Bronchial epithelial cell (primary cell): ENCODE data around the gene CFAP54. TPM values are rescaled to one million over a fixed set of nuclear protein-coding genes. Genes with fewer than 3 reads are reported as not detected.

Experiments
- DNase-seq: peaks from one replicate; pipeline ENCODE4 v3.0.0-alpha.2; 2010; ENCODE audit warnings: low read depth
- FAIRE-seq: peaks from 2 replicates; lab custom pipeline; 2011; peaks lifted over from hg19 to GRCh38; lab: Jason Lieb, UNC
- H3K27me3 ChIP-seq: 2 replicates; pipeline ENCODE4 v1.5.1; 2011; ENCODE audit warnings: low read length; ENCODE audit not compliant: control insufficient read depth, insufficient read depth
- H3K36me3 ChIP-seq: 2 replicates; pipeline ENCODE4 v1.5.1; 2011; ENCODE audit warnings: low read length; ENCODE audit not compliant: control insufficient read depth, insufficient read depth
- H3K4me3 ChIP-seq: 2 replicates; pipeline ENCODE4 v1.5.1; 2011; ENCODE audit warnings: mild to moderate bottlenecking, low read depth, low read length, control low read depth
- total RNA-seq: library from RNA; depleted of rRNA; stranded (reverse); fragments of >200 nt; gene quantifications from 2 replicates; pipeline ENCODE4 v1.2.1, GENCODE V29; 2014
- TF ChIP-seq, protein P1 (sequence below): IDR thresholded peaks from 2 replicates; pipeline ENCODE4 v1.5.1; 2011; ENCODE audit warnings: mild to moderate bottlenecking, moderate library complexity, low read length, control low read depth, inconsistent platforms; ENCODE audit not compliant: insufficient read depth, severe bottlenecking

CFAP54 gene
- total RNA-seq, 1 donor from 2014 or later = 0.26 TPM

DNA sequence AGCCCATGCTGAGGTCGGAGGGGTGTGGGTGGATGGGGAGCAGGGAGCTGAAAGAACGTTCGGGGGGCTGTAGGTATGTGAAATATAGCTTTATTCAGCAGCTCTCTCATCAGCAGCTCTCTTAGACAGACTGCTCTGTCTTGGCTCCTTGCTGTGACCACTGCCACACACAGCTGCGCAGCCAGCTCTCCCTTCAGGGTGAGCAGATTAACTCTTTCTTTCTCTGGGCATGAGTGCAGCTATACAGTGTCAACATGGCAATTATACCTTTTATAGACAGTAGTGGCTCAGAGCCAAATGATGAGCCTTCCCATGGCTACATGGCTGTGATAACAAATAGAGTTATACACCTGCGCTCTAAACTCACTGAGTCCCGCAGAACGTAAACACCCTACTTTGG, 280.0 kb downstream of the CFAP54 start:
- no peaks in the 10 kb centered on the region for H3K27me3 ChIP-seq
- TF ChIP-seq, protein P1, sequence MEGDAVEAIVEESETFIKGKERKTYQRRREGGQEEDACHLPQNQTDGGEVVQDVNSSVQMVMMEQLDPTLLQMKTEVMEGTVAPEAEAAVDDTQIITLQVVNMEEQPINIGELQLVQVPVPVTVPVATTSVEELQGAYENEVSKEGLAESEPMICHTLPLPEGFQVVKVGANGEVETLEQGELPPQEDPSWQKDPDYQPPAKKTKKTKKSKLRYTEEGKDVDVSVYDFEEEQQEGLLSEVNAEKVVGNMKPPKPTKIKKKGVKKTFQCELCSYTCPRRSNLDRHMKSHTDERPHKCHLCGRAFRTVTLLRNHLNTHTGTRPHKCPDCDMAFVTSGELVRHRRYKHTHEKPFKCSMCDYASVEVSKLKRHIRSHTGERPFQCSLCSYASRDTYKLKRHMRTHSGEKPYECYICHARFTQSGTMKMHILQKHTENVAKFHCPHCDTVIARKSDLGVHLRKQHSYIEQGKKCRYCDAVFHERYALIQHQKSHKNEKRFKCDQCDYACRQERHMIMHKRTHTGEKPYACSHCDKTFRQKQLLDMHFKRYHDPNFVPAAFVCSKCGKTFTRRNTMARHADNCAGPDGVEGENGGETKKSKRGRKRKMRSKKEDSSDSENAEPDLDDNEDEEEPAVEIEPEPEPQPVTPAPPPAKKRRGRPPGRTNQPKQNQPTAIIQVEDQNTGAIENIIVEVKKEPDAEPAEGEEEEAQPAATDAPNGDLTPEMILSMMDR = no peak
- FAIRE-seq = no peak
- no peak for DNase-seq
- H3K36me3 ChIP-seq = no peaks in the 10 kb centered on the region
- H3K4me3 ChIP-seq = no peak overlapping the region

DNA sequence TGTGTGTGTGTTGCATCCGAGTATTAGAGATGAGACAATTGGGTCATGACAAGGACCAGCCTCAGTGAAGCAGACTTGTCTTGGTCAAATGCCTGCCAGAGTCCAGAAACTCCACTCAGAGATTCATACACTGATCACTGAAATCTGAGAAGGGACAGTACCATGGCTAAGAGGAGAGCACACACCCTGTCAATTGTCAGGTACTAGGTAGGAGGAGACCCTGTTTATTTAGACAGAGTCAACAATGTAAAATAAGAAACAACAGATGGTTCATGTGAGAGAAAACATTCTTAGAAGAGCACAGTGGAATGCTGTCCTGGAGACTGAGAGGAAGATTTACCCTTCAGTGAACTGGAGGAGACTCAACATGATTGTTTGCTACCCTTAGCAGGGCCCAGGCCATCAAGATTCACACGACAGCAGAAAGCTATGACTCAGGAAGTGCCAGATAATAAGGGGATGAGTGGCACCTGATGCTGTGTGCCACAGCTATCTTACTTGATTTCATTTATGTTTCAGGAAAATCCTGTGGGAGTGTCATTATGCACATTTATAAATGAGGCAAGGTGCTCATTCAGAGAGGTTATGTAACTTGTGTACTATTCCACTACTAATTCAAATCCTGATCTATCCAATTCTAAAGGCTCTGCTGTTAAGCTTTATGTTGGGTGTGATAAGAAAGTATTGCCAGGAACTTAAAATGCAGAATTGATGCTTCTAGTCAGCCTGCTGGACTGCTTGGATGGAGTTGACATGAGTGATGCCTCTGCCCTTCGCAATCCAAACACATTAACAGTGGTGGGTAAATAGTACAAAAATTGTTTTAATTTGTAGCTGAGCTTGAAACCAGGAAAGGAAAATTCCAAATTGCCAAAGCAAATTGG, 281.1 kb downstream of the CFAP54 start:
- no peak for FAIRE-seq
- TF ChIP-seq, protein P1 = no peak
- Histone ChIP-seq H3K4me3 (no peak overlapping the region), H3K27me3 (no peaks in the 10 kb centered on the region), H3K36me3 (no peaks in the 10 kb centered on the region)
- no peak for DNase-seq

- H3K36me3 ChIP-seq = no peaks in the 10 kb centered on the region
- no peaks in the 10 kb centered on the region for H3K27me3 ChIP-seq
- no peak overlapping the region for H3K4me3 ChIP-seq
- FAIRE-seq (no peak), DNase-seq (no peak)
- TF ChIP-seq, protein P1 = no peak
Measured at GRCh38 chr12:96773031-96773430, 283.7 kb downstream of the CFAP54 start.

DNA sequence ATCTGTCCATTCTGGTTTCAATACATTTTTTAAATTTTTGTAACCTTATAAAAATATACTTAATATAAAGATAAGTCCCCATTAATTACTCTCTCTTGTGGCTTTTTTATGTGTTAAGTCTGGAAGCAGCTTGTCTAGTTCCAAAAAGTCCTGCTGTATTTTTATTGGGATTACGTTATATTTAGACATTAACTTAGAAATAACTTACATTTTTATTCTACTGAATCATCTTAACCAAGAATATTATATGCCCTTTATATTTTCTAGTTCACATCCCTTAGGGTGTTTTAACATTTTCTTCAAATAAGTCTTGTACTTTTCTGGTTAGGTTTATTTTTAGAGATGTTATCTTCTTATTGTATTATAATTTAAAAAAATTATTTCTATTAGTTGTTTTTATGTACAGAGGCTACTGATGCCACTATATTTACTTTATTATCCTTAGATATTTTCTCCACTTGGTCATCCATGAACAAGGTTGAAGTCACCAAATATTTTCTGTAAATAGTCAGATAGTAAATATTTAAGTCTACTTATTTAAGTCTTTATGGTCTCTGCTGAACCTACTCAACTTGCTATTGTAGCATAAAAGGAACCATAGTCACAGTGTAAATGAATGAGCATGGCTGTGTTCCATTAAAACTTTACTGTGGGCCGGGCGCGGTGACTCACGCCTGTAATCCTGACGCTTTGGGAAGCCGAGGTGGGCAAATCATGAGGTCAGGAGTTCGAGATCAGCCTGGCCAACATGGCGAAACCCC, 285.3 kb downstream of the CFAP54 start:
- TF ChIP-seq, protein P1 = no peak
- peak; percentile 12 for DNase-seq
- FAIRE-seq = no peak
- Histone ChIP-seq H3K36me3 (no peaks in the 10 kb centered on the region), H3K4me3 (no peak overlapping the region), H3K27me3 (no peaks in the 10 kb centered on the region)

GRCh38 chr12:96776908-96777307, 287.5 kb downstream of the CFAP54 start:
- DNase-seq (no peak), FAIRE-seq (no peak)
- Histone ChIP-seq H3K36me3 (no peaks in the 10 kb centered on the region), H3K27me3 (no peaks in the 10 kb centered on the region), H3K4me3 (no peak overlapping the region)
- TF ChIP-seq, protein P1 = no peak
